NCI-H526 treated with DMSO at 0.1 percent for 48 hours (cell line): ENCODE data around the gene ZNF33B.
"Not testable (repeated sequence)": the region's sequence is repeated elsewhere in the genome, so short reads cannot be mapped to it uniquely, and the experiment has no call there.

Experiments used
- DNase-seq: peaks from one replicate; lab custom pipeline; 2025; lab: John Stamatoyannopoulos, UW

ZNF33B gene

GRCh38 chr10:42638055-42638820 lies at the start of gene ZNF33B:
Gene ZNF33B (minus strand): TSS chr10:42638570. CDS start chr10:42636928, 1,642 bp downstream.
- peak; percentile 83 for DNase-seq

GRCh38 chr10:42684517-42684916 lies 46.1 kb upstream of the ZNF33B start:
- no peak for DNase-seq

GRCh38 chr10:42680267-42680666 lies 41.9 kb upstream of the ZNF33B start:
- DNase-seq, result no peak

- DNase-seq, result not testable (repeated sequence)
These were observed 27.0 kb upstream of the ZNF33B start for GRCh38 chr10:42665181-42665979.

- DNase-seq, result no peak
These were observed 16.0 kb upstream of the ZNF33B start for GRCh38 chr10:42654419-42654818.

GRCh38 chr10:42652858-42653257 lies 14.5 kb upstream of the ZNF33B start:
- no peak for DNase-seq

GRCh38 chr10:42650374-42650773 lies 12.0 kb upstream of the ZNF33B start:
- no peak for DNase-seq

GRCh38 chr10:42648512-42648911 lies 10.1 kb upstream of the ZNF33B start:
- no peak for DNase-seq

- DNase-seq, result no peak
These were observed 8.6 kb upstream of the ZNF33B start for GRCh38 chr10:42646687-42647640.

- no peak for DNase-seq
These were observed 7.8 kb upstream of the ZNF33B start for GRCh38 chr10:42646214-42646613.

GRCh38 chr10:42645516-42645915 lies 7.1 kb upstream of the ZNF33B start:
- no peak for DNase-seq

- DNase-seq, result no peak
These were observed 6.7 kb upstream of the ZNF33B start for GRCh38 chr10:42645103-42645502.

- DNase-seq, result no peak
These were observed 2.4 kb upstream of the ZNF33B start for GRCh38 chr10:42640610-42641229.

- no peak for DNase-seq
These were observed 476 bp upstream of the ZNF33B start for GRCh38 chr10:42638821-42639270.

GRCh38 chr10:42637648-42638054 lies 719 bp downstream of the ZNF33B start:
- DNase-seq, result no peak

GRCh38 chr10:42637142-42637541 lies 1.2 kb downstream of the ZNF33B start:
- no peak for DNase-seq

GRCh38 chr10:42635098-42635497 lies 3.3 kb downstream of the ZNF33B start:
- DNase-seq, result no peak

- DNase-seq, result no peak
These were observed 5.8 kb downstream of the ZNF33B start for GRCh38 chr10:42632564-42632963.

- DNase-seq, result no peak
These were observed 7.7 kb downstream of the ZNF33B start for GRCh38 chr10:42630537-42631134.

- no peak for DNase-seq
These were observed 14.4 kb downstream of the ZNF33B start for GRCh38 chr10:42623929-42624328.

- no peak for DNase-seq
These were observed 19.9 kb downstream of the ZNF33B start for GRCh38 chr10:42618424-42618823.
